ENCODE data around the gene C20orf204. TPM values are rescaled to one million over a fixed set of nuclear protein-coding genes. Genes with fewer than 3 reads are reported as not detected.
"Not testable (repeated sequence)": the region's sequence is repeated elsewhere in the genome, so short reads cannot be mapped to it uniquely, and the experiment has no call there.

The C20orf204 gene
- total and polyA plus RNA-seq, 2 of the 8 experiments (the other 6 are each of a cell fraction or from before 2014, with no cell fraction given), result 0.39 to 0.52 TPM

DNA sequence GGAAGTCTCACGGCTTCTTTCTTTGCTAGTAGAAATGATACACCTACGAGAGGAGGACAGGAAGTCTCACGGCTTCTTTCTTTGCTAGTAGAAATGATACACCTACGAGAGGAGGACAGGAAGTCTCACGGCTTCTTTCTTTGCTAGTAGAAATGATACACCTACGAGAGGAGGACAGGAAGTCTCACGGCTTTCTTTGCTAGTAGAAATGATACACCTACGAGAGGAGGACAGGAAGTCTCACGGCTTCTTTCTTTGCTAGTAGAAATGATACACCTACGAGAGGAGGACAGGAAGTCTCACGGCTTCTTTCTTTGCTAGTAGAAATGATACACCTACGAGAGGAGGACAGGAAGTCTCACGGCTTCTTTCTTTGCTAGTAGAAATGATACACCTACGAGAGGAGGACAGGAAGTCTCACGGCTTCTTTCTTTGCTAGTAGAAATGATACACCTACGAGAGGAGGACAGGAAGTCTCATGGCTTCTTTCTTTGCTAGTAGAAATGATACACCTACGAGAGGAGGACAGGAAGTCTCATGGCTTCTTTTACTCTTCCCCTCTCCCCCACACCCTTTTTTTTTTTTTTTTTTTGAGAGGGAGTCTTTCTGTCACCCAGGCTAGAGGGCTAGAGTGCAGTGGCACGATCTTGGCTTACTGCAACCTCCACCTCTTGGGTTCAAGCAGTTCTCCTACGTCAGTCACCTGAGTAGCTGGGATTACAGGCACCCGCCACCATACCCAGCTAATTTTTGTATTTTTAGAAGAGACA is 23.4 kb upstream of the C20orf204 start:
- H3K79me1 ChIP-seq (ENCODE audit: low read depth, low read length); H3K9me3 ChIP-seq (ENCODE audit: insufficient read depth in 2 of 2, low read depth in 1 of 2, low read length in 1 of 2); H3K79me2 ChIP-seq (ENCODE audit: control insufficient read depth in 1 of 2, insufficient read depth in 2 of 2, low read length in 2 of 2); H2AFZ ChIP-seq (ENCODE audit: low read length); H3K23ac ChIP-seq (ENCODE audit: insufficient read length); FAIRE-seq; H3K14ac ChIP-seq (ENCODE audit: insufficient read length); H3K4me1 ChIP-seq (replicated peaks in 1 of 4; ENCODE audit: control insufficient read depth in 3 of 4, insufficient read depth in 4 of 4, low read length in 3 of 4); H4K20me1 ChIP-seq (replicated peaks in 1 of 2; ENCODE audit: control insufficient read depth in 1 of 2, insufficient read depth in 2 of 2, low read length in 2 of 2); POLR2A ChIA-PET (ENCODE audit: partially characterized antibody); H2BK15ac ChIP-seq (ENCODE audit: low read length); H2BK12ac ChIP-seq (ENCODE audit: low read depth, low read length); H4K91ac ChIP-seq (replicated peaks; ENCODE audit: insufficient read length, low read length); H4K8ac ChIP-seq (ENCODE audit: extremely low read depth, insufficient read depth, low read length); H3K27me3 ChIP-seq (replicated peaks in 1 of 4; ENCODE audit: control insufficient read depth in 3 of 4, extremely low read depth in 1 of 4, insufficient read depth in 3 of 4, low read length in 3 of 4); DNase-seq (ENCODE audit: low read depth in 1 of 2, low spot score in 2 of 2); H2BK20ac ChIP-seq (ENCODE audit: low read length); H2BK120ac ChIP-seq (replicated peaks; ENCODE audit: low read depth, low read length); H3K4ac ChIP-seq (replicated peaks; ENCODE audit: insufficient read length, low read depth, low read length); H3K23me2 ChIP-seq (ENCODE audit: low read depth, low read length); H2AK5ac ChIP-seq (ENCODE audit: low read depth, low read length); H3K56ac ChIP-seq (replicated peaks; ENCODE audit: insufficient read length, low read depth, low read length); H3K4me3 ChIP-seq (ENCODE audit: extremely low read depth in 1 of 4, insufficient read depth in 2 of 4, low read depth in 3 of 4, low read length in 4 of 4); H3K4me2 ChIP-seq (ENCODE audit: insufficient read depth in 1 of 2, low read depth in 2 of 2, low read length in 2 of 2); H4K5ac ChIP-seq (ENCODE audit: insufficient read length, low read depth, low read length); H2BK5ac ChIP-seq (ENCODE audit: low read depth, low read length); H3K9ac ChIP-seq (replicated peaks in 1 of 4; ENCODE audit: extremely low read depth in 1 of 4, low read depth in 3 of 4, low read length in 3 of 4); H3K18ac ChIP-seq (ENCODE audit: extremely low read depth, low read length); H3K27ac ChIP-seq (ENCODE audit: low read depth, low read length): not testable (repeated sequence)
- CTCF ChIA-PET (ENCODE audit: partially characterized antibody), result interaction anchor here (1.3 kb wide), 1 partner anchor 24 kb away, joined by 3 read pairs; the partner anchor contains the start of gene C20orf204
- peaks cover 14 to 45% (median 32%) of the 10 kb centered on the region in 4 experiments; a peak in 7 of 8 replicates for H3K36me3 ChIP-seq (ENCODE audit: control insufficient read depth in 2 of 4, insufficient read depth in 4 of 4, low read length in 3 of 4)
- WGBS, 2 experiments (ENCODE audit: extremely low coverage in 1 of 2, insufficient coverage in 1 of 2, insufficient read length in 1 of 2, insufficient replicate concordance in 2 of 2, low coverage in 1 of 2, low lambda C conversion rate in 2 of 2, missing lambda C conversion rate in 1 of 2), result 88% methylated on average over 6 of the region's 20 CpGs; no CpG with 5 or more reads in 1 of the 2 experiments
